HG03064 (cell line): ENCODE results near the gene TMEM184B.

Source experiments
- ATAC-seq: cut with Tn5 transposase; IDR thresholded peaks from one replicate; pipeline ENCODE4 v1.9.1; 2021; ENCODE audit warnings: low read depth; ENCODE audit not compliant: unreplicated experiment

TMEM184B gene

DNA sequence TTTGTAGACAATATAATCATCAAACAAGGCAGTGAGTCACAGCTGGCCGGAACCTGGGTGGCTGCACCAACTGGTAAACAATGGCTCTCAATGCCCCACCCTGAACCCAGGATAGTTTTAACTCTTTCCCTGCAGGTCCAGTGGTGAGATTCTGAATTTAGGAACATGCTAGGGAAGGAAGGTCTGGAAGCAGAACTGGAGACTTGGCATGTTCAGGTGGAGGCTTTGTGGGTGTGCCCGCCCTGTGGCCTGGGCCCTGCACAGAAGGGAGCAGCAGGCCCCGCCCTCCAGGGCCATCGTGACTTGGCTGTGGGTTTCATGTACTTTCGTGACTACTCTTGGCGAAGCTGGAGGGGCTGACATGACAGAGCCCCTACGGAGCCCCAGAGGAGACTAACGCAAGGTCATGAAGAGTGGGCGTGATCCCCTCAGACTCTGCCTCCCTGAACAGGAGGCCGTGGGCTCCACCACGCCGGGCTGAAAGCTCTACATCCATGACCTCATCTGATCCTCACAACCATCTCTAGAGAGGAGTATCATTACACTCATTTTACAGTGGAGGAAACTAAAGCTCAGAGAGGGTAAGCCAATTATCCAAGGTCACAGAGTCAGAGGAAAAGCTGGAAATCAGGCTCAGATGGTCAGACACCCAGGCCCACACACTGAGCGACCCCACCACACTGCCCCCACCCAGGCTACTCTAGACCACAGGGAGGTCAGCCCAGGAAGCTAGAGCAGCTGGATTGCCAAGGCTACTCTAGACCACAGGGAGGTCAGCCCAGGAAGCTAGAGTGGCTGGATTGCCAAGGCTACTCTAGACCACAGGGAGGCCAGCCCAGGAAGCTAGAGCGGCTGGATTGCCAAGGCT lies 43.7 kb downstream of the TMEM184B start:
- ATAC-seq = no peak

DNA sequence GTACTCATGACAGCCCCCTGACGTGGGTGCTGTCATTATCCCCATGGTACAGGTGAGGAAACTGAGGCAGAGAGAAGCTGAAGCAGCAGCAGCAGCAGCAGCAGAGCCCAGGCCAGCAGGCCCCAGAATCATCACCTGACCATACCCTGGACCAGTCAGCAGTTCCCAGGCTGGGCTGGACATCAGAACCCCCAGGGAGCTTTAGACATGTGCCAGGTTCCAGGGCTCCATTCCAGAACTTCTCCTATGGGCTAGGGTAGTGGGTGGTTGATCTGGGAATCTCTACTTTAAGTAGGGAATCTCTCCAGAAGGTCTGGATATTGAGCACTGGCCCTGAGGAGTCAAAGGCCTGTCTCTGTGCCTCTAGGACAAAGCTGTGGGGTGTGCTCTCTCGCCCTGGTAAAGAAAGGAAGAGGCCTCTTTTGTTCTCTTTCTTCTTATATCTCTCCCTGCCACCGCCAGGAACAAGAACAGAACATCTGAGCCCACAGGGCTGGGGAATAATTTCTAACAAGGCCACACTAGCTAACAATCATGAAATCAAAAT lies 44.4 kb downstream of the TMEM184B start:
- ATAC-seq = no peak

DNA sequence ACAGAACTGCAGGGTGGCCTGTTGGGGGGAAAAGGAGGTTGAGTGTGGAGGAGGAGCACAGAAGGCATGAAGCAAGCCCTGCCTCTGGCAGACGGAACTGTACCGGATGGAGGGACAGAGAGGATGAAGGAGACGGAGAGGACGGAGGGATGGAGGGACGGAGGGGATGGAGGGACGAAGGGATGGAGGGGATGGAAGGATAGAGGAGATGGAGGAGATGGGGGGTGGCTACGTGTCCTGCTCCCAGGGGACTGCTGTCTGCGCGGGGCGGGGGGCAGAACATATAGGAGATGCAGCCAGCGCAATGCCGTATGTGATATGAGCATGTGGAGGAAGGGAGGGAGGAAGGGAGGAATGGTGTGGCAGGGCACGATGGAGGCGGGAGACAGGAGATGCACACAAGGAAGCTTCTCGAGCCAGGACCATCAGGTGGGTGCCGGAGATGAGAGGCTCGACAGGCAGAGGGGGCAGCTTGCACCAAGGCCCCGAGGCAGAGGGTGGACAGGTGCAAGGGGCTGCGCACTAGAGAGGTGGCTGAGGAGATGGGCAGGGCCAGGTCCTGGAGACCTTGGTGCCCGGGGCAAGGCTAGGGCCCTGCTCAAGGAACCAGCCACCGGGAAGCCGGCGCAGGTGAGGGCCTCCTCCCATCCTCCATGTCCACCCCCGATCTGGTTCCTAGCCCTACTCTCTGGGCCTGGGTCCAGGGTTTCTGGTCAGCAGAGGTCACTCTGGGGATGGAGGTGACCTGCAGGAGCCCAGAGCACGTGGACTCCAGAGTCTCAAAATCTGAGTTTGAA lies 45.8 kb downstream of the TMEM184B start:
- no peak for ATAC-seq

DNA sequence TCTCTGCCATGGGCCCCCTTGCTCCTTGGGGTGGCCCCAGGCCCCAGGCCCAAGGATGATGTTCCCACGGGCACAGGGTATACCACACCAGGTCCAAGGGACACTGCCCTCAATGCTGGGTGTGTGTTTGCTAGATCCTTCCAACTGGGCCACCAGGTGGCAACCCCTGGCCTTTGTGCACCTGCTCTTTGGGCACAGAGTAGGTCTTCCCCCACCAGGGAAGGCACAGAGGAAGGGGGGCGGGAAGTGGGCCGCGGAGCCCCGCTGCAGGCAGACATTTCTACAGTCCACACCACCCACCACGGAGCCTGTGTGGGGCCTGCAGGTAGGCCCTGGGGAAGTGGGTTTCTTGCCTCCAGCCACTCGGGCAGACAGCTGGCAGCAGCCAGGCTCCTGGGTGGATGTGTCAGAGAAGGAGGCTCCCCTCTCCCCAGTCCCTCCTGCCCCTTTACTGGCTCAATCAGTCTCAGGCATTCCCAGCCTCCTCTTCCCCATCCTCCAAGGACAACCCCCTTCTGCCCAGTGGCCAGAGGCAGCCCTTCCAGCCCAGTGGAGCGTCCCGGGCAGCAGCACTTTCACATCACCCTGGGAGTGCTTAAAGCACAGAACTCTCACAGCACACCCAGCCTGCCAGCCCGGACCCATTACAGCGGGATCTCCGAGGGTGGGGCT lies 49.4 kb downstream of the TMEM184B start:
- no peak for ATAC-seq

DNA sequence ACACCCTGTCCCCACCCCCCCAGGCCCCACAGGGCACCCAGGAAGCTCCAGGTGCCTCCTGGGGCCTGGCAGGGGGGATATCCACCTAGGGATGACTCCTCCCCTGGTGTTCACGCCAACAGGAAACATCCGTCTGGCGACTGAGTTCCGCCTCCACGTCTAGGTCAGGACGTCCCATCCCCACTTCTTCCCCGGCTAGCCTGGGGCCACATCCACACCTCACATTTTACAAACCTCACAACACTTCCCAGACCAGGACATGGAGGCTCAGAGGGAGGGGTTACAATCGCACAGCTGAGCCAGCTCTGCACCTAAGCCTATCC lies 50.1 kb downstream of the TMEM184B start:
- no peak for ATAC-seq

DNA sequence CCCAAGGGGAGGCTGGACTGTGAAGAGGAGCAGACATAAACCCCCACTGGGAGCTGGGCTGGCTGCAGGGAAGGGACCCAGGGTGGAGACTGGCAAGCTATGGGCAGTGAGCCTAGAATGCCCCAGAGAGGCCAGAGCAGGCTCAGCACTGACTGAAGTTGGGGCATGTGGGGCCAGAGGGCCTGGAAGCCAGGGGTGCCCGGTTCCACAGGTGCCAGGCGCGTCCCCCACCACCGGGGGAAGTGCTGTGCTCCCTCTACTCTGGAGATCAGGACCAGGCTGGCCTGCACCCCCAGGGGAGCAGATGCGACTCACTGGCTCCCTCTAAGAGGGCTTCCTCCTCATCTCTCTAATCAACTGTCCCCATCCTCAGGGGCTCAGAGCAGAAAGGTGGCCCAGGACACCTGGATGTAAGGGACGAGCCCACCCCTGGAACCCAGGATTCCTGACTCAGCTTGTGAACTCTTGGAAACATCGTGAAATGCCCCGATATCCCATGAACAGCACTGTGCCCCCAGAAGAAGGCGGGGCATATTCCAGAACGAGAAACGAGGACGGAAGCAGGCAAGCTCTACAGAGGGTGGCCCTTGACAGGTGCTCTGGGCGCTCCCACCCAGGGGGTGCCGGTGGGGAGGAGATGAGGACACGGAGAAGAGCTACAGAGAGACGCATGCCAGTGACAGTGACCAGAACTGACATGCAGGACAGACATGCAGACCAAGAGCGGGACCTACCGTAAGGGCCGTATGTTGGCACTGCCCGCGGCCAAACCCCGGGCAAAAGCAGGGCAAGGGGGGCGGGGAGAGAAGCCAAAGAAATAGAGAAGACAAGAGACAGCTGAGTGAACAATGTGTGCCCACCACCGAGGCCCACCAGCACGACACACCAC lies 50.7 kb downstream of the TMEM184B start:
- ATAC-seq = no peak

DNA sequence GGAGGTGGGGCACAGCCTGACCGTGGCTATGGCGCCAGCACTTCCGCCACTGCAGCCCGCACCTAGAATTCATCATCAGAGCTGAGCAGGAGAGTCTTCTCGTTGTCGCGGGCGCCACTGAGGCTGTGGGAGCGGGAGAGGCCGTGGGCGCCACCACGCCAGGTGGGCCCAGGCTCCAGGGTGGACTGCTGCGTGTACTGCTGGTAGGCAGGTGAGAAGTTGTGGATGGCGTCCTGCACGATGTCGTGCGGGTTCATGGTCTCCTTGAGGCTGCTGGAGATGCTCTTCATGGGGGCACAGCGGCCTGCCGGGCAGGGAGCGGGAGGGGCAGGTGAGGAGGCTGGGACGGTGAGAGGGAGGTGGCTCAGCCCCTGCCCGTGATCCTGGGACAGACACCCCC lies 51.4 kb downstream of the TMEM184B start:
- no peak for ATAC-seq

DNA sequence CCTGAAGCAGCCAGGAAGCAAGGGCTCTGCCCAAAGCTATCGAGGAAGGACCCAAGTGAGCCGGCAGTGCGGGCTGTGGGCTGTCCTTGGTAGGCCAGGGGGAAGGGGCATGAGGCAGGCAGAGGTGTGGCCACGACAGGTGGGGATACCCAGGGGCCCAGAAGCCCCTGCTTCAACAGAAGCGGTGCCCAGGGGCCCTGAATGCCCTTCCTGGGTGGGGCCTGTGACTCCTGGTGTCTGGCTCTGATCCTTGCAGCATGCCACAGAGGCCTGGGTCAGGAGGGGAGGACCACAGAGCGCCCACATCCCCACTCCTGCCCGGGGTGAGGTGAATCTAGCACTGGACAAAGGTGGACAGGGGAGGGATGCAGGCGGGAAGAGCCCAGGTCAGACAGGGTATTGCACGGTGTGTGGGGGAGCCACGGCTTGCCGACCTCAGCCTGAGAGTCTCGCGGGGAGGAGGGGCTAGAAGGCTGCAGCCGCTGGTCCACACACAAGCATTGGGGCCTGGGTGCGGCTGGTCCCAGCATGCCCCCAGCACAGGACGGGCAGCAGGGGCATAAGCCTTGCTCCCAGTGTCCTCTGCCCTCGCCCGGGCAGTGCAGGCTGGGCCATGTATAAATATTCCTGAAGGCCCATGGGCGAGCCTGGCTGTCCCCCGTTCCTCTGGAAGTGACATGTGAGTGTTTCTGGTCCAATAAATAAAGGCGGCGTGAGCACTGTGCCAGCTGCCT lies 52.0 kb downstream of the TMEM184B start:
- ATAC-seq = no peak

DNA sequence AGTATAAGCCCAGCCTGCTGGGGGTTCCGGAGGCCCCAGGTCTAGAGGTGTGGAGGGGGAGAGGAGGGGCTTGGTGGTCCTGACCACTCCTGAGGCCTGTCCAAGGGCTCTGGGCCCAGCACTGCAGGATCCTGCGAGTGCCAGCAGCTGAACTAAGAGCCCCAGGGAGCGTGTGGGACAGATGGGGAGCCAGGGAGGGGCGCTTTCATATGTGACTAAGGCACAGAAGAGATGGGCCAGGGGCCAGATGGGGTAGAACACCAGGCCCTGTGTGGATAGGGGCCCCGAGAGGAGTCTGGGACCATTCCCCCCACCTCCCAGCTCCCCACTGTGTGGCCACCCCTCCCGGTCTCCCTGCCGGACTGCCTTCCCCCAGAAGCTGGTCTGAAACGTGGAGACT lies 52.6 kb downstream of the TMEM184B start:
- no peak for ATAC-seq

DNA sequence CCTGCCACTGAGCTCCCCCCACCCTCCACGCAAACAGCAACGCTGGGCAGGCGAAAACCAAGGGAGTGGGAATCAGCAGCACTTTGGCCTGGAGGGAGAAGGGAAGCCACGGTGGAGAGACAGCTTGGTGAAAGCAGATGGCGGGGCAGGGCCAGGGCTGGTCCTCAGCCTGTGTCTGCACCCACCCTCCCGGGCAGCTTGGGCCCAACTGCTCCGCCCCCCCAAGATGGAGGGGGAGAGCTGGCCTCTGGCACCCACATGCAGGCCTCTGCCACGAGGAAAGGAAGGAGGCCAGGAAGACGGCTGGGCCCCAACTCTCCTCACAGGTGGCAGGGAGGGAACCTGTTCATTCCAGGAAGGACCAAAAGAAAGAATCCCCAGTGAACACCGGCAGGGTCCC lies 53.2 kb downstream of the TMEM184B start:
- ATAC-seq = no peak

DNA sequence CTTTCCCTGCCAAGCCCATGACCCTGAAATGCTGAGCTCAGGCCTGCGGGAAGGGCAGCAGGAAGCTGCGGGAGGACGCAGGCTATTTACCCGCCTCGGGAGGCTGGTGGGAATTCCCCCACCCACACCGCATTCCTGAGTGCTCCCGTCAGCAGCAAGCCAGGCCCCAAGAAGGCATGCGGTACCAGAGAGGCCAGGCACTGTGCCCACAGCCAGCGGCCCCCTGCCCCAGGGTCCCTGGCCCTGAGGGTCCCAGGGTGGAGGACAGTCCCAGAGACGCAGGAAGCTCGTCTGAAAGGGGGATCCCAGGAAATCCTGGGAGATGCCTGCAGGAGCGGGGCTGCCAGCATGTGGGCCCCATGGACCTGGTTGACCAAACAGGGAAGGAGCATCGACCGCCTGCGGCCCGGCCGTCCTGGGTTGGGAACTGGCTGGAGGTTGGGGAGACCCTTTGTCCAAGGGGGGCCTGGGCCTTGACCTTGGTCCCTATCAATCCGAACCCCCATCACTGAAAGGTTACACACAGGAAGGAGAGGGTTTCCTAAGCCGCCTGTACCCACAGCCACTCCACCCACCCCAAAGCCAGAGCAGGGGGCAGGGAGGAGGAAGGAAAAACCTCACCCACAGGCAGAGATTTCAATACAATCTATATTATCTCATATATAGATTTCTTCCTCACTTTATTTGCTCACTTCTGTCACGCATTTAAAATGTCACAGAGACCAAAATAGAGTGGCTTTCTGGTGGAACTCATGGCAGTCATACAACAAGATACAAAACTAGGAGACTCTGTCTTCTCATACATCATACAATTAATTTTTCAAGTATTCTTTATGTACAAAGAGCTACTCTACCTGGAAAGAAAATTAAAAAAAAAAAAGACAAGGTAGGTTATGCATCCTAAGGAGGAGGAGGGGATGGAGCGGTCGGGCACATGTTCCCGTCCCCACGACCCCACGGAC lies 53.9 kb downstream of the TMEM184B start:
- ATAC-seq = no peak

DNA sequence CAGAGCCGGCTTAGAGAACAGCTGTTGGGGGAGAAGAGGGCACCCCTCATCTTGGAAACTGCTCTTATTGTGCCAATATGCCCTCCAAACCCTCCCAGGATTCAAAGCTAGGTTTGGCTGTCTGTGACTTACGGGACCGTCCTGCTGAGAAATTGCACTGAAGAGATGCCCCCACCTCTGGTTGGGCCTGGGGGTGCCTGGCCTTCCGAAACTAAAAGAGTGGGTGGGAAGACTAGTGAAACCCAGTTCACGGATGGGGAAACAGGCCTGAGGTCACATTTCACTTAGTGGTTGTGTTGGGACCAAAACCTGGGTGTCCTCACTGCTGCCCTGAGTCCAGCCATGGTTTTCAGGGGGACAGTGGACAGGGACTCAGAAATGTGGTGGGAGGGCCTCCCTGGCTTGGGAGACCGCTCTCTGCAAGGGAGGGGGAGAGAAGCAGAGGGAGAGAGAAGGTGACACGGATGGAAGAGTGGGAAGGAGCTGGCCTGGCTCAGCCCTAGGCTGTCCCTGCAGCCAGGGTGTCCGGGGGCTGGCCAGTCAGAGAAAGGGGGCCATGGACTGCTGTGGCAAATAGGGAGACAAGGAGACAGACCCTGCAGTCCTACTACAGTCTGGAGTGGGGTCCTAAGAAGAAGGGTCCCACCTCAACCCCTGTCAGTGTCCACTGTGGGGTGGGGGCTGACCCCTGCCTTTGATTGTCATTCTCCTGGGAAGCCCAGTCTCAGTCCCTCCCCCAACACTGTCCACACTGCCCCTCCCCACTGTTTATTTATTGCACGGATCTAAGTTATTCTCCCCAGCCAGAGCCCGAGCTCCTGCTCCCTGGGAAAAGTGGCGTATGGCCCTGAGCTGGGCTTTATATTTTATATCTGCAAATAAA lies 57.4 kb downstream of the TMEM184B start:
- no peak for ATAC-seq

DNA sequence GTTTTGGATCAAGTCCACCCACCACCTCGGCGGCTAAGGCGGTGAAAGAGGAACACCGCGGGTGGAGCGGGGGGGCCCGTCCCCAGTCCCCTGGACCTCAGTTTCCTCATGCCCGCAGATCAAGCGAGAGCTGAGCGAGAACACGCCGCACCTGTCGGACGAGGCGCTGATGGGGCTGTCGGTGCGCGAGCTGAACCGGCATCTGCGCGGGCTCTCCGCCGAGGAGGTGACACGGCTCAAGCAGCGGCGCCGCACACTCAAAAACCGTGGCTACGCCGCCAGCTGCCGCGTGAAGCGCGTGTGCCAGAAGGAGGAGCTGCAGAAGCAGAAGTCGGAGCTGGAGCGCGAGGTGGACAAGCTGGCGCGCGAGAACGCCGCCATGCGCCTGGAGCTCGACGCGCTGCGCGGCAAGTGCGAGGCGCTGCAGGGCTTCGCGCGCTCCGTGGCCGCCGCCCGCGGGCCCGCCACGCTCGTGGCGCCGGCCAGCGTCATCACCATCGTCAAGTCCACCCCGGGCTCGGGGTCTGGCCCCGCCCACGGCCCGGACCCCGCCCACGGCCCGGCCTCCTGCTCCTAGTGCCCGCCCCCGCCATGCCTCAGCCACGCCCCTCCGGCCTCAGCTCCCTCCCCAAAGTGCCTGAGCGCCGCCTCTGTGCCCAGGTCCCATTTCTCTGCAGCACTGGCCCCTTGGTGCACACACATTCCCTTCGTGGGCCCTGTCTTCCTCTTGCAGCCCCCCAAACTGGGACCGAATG lies 58.3 kb downstream of the TMEM184B start:
- ATAC-seq = no peak

DNA sequence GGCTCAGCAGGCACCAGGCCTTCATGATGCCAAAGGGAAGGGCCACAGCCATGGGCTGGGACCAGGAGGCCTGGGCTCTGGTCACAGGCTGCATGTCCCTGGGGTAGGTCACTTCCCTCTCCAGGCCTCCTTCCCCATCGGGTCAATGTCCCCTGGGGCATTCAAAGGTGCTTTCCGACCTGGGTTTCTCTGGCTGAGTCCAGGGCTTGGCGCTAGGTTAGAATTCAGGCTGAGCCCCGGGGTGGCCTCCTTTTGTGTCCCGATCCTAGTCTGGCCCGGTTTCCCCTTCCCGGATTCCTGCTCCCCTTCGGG lies 58.9 kb downstream of the TMEM184B start:
- ATAC-seq = no peak

DNA sequence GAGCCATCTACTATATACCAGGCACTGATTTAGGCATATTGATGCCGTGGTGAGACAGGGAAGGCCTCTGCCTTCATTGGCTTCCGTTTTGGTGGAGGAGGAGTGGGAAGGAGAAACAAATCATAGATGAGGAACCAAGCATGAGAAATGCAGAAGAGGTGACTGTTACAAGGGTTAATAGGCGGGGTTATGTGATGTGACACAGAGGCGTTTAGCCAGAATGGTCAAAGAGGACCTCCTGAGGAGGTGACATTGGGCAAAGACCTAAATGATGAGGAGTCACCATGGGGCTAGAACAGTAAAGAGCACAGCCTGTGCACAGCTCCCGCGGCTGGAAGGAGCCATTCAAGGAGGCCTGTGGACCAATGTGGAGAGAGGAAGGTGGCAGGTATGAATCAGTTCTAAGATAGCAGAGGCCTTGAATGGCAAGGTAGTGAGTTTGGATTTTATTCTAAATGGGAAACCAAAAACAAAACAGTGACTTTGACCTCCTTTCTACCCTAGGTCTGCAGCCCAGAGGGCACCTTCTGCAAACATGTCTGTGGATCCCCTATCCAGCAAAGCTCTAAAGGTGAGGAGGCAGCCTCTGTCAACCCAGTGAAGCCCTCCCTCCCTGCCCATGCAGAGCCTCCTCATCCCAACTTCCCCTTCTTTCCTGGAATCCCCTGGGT lies 59.4 kb downstream of the TMEM184B start:
- ATAC-seq = no peak

DNA sequence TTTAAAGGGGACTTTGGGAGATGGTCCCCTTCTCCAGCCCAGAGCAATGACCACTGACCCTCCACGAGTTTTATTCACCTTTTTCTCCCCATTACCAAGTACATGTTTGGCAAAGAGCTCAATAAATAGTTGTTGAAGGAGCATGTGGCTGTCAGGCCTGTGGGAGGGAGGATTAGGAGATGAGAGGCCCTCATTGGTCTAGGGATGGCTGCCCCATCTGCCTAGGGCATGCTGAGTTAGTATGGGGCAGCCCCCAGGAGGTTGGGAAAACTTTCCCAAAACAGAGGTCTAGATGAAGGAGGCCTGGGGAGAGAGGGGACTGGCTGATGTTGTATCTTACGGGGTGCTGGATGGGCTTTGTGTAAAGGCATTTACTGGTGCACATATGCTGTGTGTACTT lies 60.4 kb downstream of the TMEM184B start:
- ATAC-seq = no peak
